ENCODE results near the gene RARA.
A peak's percentile ranks its signal among the peaks of the same experiment; 100 is the strongest.
"Not testable (repeated sequence)": the region's sequence is repeated elsewhere in the genome, so short reads cannot be mapped to it uniquely, and the experiment has no call there.

Gene RARA

DNA sequence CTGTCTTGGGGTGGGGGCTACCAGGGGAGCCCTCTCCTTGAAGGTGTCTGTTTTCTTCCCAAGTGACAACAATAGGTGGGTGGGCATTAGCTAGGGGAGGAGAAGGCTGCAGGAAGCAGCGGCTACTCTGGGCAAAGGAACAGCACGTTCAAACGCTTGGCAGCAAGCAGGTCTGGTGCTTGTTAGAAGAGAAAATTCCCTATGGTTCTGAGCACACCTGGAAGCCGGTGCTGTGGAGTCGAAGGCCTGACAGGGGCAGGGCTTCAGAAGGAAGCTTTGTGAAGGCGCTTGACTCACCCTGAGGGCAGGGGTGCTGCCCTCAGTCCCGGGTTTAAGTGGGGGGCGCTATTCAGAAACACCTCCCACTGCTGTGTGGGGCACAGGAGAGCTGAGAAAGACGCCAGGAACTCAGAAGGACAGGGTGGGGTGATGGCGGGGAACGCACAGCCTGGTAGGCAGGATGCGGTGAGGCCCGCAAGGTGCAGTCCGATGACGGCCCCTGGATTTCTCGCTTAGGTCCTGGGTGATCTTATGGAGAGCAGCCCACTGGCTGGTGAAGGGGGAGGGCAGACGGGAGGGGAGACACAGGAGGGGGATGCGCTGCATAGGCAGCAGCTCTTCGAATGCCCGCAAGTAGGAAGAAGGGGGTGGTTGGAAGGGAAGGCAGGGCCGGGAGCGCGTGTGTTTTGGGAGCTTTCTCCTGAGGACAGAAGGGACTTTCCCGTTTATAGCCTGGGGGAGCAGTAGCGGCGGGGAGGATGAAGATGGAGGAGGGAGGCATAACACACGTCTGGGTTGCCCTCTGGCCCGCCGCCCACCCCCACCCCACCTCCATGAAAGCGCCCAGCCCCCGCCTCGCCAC lies 52.3 kb downstream of the RARA start:
- no peak for DNase-seq

DNA sequence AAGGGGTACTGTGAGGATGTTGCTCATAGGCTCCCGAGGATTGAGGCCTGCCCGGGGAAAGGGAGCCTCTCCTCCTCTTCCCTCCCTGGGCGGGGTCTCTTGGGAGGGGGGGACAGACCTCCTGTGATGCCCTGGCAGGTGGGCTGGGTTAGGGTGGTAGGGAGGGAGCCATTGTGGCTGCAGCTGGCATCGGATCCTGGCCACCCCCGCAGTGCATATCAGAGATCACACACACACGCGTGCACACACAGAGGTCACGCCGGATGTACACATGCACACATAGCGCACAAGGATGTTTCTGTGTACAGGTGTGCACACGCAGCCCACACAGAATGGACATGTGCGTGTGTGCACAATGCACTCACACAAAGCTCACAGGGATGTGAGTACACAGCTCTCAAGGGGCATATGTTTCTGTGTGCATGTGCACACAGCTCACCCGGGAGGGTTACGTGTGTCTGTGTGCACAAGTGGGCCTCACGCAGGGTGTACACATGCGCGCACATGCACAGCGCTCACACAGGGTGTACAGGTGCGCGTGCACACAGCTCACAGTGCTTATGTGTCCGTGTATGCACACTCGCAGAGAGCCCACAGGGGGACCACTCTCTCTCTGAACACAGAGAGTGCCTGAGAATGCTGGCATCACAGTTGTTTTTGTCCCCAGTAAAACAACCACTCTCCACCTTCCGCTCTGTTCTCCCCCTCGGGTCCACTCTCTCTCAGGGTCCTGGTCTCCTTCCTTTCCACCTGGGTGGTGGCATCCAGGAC lies 53.1 kb downstream of the RARA start:
- DNase-seq: no peak

DNA sequence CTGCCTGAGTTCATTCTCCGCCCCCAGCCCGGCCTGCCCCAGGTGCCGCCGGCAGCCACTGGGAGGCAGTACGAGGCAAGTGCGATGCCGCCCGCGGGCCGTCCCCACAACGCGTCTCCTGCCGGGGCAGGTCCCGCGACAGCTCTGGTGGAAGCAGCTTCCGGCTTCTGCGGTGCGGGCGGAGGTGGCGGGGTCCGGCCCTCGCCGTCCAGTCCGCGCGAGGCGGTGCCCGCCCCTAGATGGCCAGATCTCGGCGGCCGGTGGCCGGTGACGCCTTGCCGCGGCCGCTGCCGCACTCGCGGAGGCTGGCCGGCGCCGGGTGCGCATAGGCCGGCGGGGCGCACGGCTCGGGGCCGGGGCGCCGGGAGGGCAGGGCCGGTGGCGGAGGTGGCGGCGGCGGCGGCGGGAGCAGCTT lies 53.7 kb downstream of the RARA start:
- peak; percentile 92 for DNase-seq

DNA sequence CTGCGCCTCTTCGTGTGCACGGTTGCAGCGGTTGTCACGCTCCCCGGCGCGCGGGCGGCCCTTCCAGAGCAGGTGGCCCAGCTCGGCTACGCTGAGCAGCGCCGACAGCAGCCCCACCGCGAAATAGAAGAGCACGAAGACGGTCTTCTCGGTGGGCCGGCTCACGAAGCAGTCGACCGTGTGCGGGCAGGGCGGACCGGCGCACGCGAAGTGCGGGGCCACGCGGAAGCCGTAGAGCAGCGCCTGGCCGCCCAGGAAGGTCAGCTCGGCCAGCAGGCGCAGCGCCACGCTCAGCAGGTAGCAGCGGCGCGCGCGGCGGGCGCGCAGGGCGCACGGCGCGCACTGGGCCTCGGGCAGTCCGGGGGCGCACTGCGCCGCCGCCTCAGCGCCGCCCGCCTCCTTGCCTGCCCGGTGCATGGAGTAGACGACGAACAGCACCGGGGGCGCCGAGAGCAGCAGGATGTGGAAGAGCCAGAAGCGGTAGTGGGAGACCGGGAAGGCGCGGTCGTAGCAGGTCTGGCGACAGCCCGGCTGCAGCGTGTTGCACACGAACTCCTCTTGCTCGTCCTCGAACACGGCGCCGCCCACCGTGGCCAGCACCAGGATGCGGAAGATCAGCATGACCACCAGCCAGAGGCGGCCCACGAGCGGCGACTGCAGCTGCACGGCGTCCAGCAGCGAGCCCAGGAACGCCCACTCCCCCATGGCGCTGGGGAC lies 54.3 kb downstream of the RARA start:
- DNase-seq: peak; percentile 24

DNA sequence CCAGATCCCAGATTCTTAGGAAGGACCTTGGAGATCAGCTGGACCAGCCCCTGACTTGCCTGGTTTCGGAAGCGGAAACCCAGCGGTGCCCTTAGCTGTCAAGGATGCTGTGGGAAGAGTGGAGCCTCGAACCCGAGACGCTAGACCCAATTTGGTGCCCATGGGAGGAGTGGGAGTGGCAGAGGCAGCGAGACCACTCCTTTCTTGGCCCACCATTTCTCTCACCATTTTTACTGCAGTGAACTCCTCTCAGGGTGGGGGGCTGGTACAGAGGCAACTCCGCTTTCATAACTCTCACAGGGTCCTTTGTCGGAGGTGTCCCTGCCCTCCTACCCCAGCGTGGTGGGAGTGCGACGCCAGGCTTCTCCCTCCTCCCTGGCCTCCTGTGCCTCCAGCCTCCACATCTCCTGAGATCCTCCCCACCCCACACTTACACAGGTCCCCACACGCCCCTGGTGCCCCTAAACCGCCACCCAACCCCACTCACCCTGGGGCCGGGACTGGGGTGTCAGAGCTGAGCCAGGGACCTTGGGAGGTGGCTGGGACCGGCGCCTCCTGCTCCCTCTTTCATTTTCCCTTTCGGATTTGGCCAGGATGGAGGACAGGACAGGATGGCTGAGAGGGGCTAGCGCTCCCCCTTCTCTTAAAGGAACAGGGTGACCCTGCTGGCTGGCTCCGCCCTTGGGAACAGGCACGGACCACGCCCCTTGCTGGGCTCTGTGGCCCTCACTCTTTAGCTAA lies 55.3 kb downstream of the RARA start, which contains the start of gene GJD3:
Gene GJD3, minus strand, starts transcription at position 617 of the 741 bp plus-strand sequence. CDS start 922 bp downstream, outside the sequence.
- DNase-seq: no peak

DNA sequence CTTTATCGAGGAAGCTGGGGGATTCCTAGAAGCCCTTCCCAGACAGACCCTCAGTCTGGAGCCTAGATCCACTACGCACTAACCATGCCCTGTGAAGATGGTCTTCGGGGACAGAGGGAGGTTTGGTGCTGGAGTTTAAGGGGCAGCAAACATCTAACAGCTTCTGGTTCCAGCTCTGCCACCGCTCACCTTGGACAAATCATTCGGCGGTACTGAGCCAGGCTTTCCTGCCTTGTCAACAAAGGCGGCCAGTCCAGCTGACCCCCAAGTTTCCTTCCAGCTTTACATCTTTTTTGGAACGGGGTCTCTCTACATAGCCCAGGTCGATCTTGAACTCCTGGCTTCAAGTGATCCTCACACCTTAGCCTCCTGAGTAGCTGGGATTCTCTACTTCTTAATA lies 55.9 kb downstream of the RARA start:
- no peak for DNase-seq

DNA sequence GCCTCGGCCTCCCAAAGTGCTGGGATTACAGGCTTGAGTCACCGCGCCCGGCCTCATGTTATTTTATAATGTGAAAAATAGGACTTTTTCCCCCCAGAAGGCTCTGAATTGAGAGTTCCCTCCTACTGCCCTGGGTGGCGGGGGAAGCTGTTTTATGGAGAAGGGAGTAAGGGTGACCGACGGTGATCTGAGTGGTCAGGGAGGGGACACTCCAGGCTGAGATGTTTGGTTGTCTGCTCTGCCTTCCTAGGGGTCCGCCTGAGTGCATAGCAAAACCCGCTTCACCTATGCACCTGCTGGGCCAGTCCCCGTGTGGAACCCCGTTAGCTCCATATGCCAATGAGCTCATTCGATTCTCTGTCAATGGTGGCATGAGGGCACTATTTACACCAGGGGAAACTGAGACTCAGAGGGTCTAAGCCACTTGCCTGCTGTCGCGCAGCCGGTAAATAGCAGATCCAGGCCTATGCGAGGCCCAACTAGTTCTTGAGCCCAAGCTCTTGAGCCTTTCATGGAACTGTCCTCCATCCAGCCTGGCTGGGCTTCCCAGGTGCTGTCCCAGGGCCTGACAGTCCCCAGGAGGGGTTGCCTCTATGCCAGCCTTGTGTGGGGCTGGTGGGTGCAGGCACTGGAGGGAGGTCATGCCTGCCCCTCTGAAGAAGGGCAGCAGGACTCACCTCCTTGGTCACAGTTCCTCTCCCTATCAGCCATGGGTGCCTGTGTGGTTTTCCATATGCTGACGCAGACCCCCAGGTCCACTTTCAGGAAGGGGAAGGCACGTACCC lies 57.3 kb downstream of the RARA start:
- no peak for DNase-seq

DNA sequence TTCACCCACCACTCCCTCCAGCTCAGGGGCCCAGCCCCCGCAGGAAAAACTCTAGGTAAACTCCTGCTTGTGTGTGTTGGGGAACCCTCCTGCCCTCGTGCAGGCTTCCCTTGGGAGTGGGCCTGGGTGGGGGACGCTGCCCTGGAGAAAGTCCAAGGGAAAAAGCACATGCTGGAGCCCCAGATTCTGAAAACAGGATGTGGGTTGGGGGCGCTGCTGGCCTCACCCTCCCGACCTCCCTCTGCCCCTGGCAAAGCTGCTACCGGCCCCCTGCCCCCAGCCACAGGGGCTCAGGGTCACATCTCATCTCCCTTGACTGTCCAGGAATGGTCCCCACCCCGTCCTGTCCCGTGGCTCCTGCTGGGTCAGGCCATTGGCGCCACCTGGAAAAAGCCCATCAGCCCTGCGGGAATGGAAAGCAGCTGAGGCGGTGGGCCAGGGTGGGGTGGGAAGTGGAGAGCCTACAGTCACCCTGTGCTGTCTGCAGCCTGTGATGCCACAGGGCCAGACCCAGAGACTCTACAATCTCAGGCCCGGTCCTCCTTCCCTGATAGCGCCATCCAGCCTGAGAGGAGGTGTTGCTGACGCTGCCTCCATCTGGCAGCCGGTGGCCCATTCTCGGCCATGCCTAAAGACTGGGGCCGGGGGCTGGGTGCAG lies 58.0 kb downstream of the RARA start:
- no peak for DNase-seq

DNA sequence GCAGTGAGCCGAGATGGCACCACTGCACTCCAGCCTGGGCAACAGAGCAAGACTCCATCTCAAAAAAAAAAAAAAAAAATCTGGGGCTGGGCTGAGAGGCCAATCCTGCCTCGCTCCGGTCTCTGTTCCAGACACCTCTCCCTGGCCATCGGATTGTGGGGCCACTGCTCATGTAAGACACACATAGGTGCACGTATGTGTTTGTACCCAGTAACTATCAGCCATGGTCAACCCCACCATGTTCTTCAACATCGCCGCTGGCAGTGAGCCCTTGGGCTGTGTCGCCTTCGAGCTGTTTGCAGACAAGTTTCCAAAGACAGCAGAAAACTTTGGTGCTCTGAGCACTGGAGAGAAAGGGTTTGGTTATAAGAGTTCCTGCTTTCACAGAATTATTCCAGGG lies 58.7 kb downstream of the RARA start:
- not testable (repeated sequence) for DNase-seq

DNA sequence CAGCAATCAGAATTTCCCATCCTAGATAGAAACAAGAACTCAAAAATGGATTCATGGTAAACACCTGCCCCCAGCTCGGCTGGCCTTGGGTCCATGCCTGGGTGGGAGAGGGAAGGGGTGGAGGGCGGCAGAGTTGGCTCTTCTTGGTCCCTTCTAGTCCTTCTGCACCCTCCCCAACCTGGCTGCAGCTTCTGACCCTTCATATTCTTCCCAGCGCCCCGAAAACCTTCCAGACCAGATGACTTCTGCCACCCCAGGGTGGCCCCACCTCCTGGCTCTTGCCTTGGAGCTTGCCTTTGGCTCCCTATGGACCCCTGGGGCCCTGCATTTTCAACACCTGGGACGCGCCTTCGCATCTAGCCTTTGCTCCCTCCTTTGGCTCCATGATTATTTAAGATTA lies 60.9 kb downstream of the RARA start:
- no peak for DNase-seq

DNA sequence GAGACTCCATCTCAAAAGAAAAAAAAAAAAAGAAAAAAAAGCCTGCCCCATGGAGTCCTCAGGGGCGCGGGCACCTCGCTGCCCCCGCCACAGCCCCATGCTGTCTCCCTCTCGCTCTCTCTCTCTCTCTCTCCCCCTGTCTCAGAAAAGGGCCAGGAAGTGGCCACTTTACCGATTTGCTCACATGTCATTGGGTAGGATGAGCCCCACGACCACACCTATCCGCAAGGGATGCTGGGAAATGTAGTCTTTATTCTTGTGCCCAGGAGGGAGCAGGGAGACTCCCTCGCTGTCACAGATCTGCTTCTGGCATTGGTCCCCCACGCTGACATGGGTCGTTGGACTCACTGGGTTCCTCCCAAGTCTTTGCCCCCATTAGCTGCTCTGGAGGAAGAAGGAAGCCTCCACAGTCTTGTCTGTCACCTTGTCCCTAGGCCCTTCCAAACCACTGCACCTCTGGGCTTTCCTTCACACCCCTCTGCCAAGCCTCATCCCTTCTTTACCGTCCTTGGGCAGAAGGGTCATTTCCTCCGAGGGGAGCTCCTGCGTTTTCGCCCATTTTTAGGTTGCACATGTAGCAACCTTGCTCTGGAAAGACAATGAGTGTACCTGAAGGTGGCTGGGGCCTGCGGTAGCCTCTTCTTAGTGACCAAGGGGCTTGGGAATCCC lies 62.4 kb downstream of the RARA start:
- peak; percentile 63 for DNase-seq

DNA sequence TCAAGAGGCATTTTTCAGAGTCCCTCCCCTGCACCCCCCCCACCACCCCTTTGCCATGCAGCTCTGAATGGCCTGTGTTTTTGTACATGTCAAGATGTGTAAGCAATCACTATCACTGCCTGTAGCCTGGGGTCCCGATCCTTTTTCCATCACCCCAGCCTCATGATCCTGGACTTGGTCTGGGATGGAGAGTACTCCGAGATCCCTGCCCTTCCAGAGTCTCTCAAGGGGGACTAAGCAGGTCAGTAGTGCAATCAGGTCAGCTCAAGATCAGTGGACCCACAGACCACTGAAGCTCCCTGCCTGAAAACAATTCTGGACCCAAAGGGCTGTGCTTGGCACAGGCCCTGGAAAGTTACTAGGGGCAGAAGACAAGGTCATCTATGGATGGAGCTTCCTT lies 63.1 kb downstream of the RARA start:
- DNase-seq: no peak

DNA sequence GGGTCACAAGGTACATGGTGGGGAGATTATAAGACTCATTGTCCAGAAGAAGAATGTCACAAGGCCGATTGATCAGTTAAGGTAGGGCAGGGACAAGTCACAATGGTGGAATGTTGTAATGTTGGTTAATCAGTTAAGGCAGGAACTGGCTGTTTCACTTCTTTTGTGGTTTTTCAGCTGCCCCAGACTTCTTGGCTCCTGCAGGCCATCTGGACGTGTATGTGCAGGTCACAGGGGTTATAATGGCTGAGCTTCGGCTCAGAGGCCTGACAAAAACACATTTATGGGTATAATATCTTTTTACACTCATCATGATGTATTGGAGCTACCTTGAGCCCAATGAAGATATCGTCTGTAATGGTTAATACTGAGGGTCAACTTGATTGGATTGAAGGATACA lies 63.7 kb downstream of the RARA start:
- DNase-seq: not testable (repeated sequence)

DNA sequence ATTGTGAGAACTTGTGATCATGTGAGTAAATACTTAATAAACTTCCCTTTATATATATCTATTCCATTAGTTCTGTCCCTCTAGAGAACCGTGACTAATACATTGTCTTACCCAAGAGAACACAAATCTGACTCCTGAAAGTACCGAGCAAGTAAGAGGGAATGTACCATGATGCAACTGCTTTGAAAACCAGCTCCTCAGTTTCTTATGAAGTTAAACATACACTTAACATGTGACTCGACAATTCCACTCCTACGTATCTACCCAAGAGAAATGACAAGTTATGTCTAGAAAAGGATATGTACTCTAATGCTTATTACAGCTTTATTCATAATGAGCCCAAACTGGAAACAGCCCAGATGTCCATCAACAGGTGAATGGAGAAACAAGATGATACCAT lies 64.3 kb downstream of the RARA start:
- DNase-seq: no peak

DNA sequence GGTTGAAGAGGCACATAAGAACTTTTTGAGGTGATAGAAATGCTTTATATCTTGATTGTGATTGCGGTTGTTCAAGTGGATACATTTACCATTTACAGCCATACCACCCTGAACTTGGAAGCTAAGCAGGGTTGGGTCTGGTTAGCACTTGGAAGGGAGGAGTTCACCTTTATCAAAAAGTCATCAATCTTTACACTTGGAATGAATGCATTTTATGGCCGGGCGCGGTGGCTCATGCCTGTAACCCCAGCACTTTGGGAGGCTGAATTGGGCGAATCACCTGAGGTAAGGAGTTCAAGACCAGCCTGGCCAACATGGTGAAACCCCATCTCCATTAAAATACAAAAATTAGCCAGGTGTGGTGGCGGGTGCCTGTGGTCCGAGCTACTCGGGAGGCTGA lies 65.0 kb downstream of the RARA start:
- DNase-seq: no peak

DNA sequence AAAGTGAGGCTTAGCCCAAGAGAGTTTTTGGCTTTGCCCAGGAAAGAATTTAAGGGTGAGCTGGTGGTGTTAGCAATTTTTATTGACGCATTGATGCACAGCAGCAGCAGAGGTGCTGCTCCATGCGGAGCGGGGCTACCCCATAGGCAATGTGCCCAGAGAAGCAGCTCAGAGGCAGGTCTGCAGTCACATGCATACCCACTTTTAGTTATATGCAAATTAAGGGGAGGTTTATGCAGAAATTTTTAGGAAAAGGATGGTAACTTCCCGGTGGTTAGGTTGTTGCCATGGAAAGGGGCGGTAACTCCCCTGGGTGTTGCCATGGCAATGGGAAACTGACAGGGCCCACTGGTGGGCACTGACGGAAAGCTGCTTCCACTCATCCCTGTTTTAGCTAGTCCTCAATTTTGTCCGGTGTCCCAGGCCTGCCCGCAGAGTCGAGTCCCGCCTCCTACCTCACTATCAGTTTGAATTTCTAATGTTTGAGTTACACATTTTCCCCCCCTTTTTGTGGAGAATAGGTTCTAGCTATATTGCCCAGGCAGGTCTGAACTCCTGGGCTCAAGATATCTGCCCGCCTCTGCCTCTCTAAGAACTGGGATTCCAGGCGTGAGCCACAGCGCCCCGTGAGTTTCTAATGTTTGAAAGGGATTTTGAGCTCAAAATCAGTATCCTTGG lies 66.0 kb downstream of the RARA start:
- no peak for DNase-seq

DNA sequence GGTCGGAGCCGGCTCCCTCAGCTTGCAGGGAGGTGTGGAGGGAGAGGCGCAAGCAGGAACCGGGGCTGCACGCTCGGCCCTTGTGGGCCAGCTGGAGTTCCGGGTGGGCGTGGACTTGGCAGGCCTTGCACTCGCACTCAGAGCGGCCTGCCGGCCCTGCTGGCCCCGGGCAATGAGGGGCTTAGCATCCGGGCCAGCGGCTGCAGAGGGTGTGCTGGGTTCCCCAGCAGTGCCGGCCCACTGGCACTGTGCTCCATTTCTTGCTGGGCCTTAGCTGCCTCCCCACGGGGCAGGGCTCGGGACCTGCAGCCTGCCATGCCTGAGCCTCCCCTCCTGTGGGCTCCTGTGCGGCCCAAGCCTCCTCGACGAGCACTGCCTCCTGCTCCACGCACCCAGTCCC lies 66.8 kb downstream of the RARA start:
- DNase-seq: not testable (repeated sequence)

DNA sequence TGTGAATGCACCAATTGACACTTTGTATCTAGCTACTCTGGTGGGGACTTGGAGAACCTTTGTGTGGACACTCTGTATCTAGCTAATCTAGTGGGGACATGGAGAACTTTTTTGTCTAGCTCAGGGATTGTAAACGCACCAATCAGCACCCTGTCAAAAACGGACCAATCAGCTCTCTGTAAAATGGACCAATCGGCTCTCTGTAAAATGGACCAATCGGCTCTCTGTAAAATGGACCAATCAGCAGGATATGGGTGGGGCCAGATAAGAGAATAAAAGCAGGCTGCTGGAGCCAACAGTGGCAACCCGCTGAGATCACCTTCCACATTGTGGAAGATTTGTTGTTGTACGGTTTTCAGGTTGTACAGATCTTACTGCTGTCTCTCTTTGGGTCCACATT lies 67.6 kb downstream of the RARA start:
- DNase-seq: peak; percentile 23

DNA sequence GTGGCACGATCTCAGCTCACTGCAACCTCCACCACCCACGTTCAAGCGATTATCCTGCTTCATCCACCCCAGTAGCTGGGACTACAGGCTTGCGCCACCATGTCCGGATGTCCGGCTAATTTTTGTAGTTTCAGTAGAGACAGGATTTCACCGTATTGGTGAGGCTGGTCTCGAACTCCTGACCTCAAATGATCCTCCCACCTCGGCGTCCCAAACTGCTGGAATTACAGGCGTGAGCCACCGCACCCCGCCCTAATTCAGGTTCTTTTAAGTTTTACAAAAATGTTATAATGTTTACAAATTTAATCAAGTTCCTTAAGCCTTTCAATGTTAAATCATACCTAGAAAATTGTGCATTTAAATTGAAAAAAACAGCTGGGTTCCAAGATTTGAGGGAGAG lies 68.9 kb downstream of the RARA start:
- no peak for DNase-seq

DNA sequence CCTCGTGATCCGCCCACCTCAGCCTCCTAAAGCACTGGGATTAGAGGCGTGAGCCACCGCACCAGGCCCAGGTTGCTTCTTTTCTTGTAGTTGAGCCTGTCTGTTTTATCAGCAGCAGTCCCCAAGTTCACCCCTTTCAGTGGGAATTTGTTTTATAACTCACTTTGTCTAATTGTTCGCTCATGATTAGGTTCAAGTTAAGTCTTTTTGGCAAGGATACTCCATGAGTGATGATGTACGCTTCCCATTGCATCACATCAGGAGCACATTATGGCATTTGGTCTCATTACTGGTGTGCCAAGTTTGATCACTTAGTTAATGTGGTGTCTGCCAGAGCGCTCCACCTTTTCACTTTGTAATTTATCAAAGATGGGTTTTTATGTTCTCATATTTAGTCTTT lies 70.0 kb downstream of the RARA start:
- no peak for DNase-seq
